ENCODE results near the gene CD44.

Gene CD44

DNA sequence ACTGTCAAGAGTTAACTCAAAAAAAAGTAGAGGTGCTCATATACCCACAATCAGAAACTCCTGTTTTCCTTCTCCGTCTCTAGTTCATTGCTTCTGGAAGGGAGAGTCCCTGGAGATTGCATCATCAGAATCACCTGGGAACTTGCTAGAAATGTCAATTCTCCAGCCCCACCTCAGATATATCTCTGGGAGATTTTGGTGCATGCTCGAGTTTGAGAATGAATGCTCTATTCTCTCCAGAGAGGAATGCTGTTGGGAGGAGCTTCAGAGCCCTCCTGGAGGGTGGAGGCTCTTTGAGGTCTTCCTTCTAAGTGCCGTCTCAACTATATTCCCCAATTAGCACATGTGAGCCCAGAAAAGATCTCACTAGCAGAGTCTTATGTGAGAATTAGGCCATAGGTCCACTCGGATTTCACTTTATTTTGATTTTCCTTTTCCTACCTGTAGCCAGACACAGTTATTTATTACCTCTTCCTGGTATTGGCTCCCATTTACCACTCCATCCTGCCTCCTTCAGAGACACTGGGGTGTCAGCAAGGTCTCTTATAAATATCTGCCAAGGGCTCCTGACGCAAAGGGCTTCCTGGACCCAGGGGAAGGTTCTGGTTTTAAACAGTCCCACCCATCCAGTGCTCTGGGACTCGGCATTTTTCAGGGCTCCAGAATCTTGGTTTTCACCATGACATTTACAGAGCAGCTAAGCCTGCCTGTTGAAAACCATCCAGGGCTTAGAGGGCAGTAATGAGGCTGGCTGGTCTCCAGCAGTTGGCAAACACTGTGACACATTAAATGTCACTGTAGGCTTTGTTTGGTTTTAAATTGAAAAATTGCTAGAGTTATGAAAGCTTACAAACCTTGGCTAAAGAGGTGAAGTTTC, 136.2 kb downstream of the CD44 start:
- Mint-ChIP-seq H3K27me3 (ENCODE audit: low read depth) (peaks cover 25% of the 10 kb centered on the region), H3K4me1 (ENCODE audit: low read depth) (peaks cover 34% of the 10 kb centered on the region), H3K27ac (no peak overlapping the region)

DNA sequence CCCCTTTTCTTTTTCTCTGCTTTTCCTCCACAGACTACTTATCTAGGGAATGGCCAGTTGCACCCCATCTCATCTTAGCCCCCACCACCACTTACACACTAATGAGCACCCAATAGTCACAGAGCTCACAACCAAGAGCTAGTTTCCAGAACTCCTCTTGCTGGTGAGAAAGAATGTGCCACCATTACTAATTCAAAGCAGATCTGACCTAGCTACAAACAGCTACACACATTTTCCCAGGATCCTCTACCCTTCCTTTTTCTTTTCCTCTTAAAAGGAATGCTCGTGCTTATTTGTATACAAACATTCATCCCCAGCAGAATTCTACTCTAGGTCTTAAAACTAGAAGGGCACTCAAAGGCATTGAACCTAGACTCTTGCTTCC, 136.8 kb downstream of the CD44 start:
- Mint-ChIP-seq H3K9me3 (no peaks in the 10 kb centered on the region), H3K4me3 (no peak overlapping the region), H3K4me1 (ENCODE audit: low read depth) (peaks cover 34% of the 10 kb centered on the region), H3K27ac (no peak overlapping the region), H3K27me3 (ENCODE audit: low read depth) (peaks cover 21% of the 10 kb centered on the region), H3K36me3 (ENCODE audit: low read depth) (peaks cover 8% of the 10 kb centered on the region)

More for the DNA sequence above, 136.2 kb downstream of the CD44 start:
- H3K9me3 Mint-ChIP-seq = no peaks in the 10 kb centered on the region
- no peak overlapping the region for H3K4me3 Mint-ChIP-seq
- H3K36me3 Mint-ChIP-seq (ENCODE audit: low read depth) = peaks cover 8% of the 10 kb centered on the region

DNA sequence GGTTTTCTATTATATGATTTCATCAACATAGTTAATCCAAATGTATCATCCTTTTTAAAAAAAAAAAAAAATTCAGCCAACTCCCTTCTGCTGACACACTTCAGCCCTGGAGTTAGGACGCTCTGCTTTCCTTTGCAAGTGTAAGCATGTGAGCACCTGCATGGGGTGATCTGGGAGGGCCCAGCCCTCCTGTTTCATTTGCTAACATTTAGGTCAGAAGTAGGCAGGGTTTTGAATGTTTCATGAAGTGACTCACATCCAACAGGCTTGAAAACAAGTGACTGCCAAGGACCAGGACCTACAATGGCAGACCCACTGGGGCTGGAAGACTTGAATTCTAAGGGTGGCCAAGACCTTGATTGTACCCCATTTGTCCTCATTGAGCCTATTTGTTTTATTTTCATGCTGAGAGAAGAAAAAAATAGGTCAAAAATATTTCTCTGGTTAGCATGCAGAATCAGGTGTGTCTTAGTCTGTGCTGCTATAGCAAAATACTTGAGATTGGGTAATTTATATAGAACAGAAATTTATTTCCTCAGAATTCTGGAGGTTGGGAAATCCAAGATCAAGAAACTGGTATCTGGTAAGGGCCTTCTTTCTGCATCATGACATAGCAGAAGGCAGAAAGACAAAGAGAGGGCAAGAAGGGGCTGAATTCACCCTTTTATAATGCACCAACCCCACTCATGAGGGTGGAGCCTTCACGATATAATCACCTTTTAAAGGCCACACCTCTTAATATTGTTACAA, 137.6 kb downstream of the CD44 start:
- Mint-ChIP-seq H3K4me3 (no peak overlapping the region), H3K27me3 (ENCODE audit: low read depth) (peaks cover 16% of the 10 kb centered on the region), H3K4me1 (ENCODE audit: low read depth) (peaks cover 35% of the 10 kb centered on the region), H3K9me3 (no peaks in the 10 kb centered on the region), H3K36me3 (ENCODE audit: low read depth) (peaks cover 8% of the 10 kb centered on the region), H3K27ac (no peak overlapping the region)

DNA sequence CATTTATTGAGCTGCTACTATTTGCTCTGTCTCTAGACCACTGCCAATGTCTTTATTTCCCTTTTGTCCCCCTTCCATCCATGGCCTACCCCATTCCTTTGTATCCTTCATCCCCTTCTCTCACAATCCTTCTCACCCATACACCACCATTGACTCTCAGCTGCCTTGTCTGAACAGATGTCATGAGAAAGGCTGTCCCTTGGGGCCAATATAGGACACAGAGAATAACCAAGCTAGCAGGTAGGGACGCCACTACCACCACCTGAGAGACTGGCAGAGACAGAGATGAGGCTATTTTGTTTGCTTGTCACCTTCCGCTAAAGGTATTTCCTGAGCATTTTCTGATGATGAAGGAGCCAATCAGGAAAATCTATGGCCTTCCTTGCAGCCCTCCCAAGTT, 138.9 kb downstream of the CD44 start:
- peaks cover 16% of the 10 kb centered on the region for H3K27me3 Mint-ChIP-seq (ENCODE audit: low read depth)
- H3K4me3 Mint-ChIP-seq = no peak overlapping the region

DNA sequence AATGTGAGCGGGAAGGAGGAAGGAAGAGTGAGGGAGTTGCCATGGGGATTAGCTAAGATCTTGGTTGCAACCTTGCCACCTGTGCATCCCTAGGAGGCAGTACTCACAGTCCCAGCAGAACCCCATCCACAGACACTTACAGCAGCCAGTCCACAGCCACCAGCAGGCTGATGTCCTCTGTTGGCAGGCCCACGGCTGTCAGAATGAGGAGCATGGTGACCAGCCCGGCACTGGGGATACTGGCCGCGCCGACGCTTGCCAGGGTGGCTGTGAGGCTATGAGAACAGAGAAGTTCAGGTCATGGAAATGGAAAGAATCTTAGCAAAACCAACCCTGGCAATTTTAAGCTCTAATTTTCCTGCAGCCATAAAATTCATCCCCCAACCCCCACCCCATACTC, 141.8 kb downstream of the CD44 start:
- Mint-ChIP-seq H3K9me3 (no peaks in the 10 kb centered on the region), H3K4me3 (no peak overlapping the region), H3K27ac (no peak overlapping the region), H3K4me1 (ENCODE audit: low read depth) (peaks cover 20% of the 10 kb centered on the region), H3K27me3 (ENCODE audit: low read depth) (peaks cover 5% of the 10 kb centered on the region), H3K36me3 (ENCODE audit: low read depth) (peaks cover 6% of the 10 kb centered on the region)

More for the DNA sequence above, 138.9 kb downstream of the CD44 start:
- Mint-ChIP-seq H3K36me3 (ENCODE audit: low read depth) (peaks cover 8% of the 10 kb centered on the region), H3K27ac (no peak overlapping the region), H3K9me3 (no peaks in the 10 kb centered on the region), H3K4me1 (ENCODE audit: low read depth) (peaks cover 33% of the 10 kb centered on the region)

DNA sequence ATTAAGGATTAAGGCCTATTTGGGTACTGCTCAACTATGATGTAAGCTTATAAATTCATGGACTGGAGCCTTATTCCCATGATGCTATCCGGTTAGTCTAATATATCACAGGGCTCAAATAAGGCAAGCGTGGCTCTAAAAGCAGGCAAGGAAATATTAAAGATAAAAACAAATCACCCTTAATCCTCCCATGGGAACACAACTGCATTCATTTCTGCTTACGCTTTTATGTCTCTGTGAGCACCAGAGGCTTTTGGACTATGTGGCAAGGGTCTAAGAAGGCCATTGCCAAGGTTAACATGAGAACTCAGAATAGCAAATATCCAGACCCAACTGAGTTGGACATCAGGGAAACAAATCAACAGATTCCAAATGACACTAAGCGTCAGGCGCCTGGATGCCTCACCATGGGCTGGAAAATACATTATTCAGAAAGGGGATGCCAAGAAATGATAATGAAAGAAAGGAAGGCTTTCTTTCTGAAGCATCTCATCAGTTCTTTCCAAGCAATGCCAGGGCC, 142.3 kb downstream of the CD44 start:
- no peak overlapping the region for H3K4me3 Mint-ChIP-seq
- peaks cover 2% of the 10 kb centered on the region for H3K36me3 Mint-ChIP-seq (ENCODE audit: low read depth)
- no peak overlapping the region for H3K27ac Mint-ChIP-seq
- no peaks in the 10 kb centered on the region for H3K9me3 Mint-ChIP-seq
- peaks cover 15% of the 10 kb centered on the region for H3K4me1 Mint-ChIP-seq (ENCODE audit: low read depth)
- H3K27me3 Mint-ChIP-seq (ENCODE audit: low read depth) = no peaks in the 10 kb centered on the region
